H1 (cell line): Measurements from ENCODE around the gene HDAC2. TPM values are rescaled to one million over a fixed set of nuclear protein-coding genes. Genes with fewer than 3 reads are reported as not detected.
A peak's percentile ranks its signal among the peaks of the same experiment; 100 is the strongest.

Source experiments
- BACH1 ChIP-seq: IDR thresholded peaks from 2 replicates; pipeline ENCODE4 v1.6.1; 2012; ENCODE audit warnings: low read length, improper control_type of control experiment
- BCL11A ChIP-seq, 2 experiments: IDR thresholded peaks; one replicate each; pipeline ENCODE4 v1.6.1; 2011; ENCODE audit warnings: low read depth in 2 of 2, low read length in 2 of 2, mild to moderate bottlenecking in 2 of 2
- EZH2 ChIP-seq: fragments of 200-600 bp; sonication (generic); IDR thresholded peaks from 2 replicates; pipeline ENCODE4 v1.7.1; 2012; ENCODE audit warnings: low read depth, mild to moderate bottlenecking, moderate library complexity, low read length, inconsistent platforms; ENCODE audit not compliant: severe bottlenecking
- JUND ChIP-seq: IDR thresholded peaks from 2 replicates; pipeline ENCODE4 v1.6.1; 2011; ENCODE audit warnings: mild to moderate bottlenecking, improper control_type of control experiment, low read length
- PHF8 ChIP-seq: fragments of 200-600 bp; sonication (generic); conservative IDR thresholded peaks from 2 replicates; pipeline ENCODE4 v1.7.1; 2012; ENCODE audit warnings: low read depth, mild to moderate bottlenecking, inconsistent platforms, low read length, moderate library complexity
- POLR2A ChIP-seq, 2 experiments: IDR thresholded peaks; 1 replicate in 1 of 2; 2 replicates in 1 of 2; pipeline ENCODE4 v1.6.1; 2011; ENCODE audit warnings: low read depth in 2 of 2, low read length in 2 of 2, mild to moderate bottlenecking in 2 of 2; ENCODE audit errors: control extremely low read depth in 1 of 2
- RXRA ChIP-seq: IDR thresholded peaks from 2 replicates; pipeline ENCODE4 v1.6.1; 2011; ENCODE audit warnings: low read depth, mild to moderate bottlenecking, low read length, moderate library complexity; ENCODE audit not compliant: insufficient read depth
- TBP ChIP-seq: IDR thresholded peaks from 2 replicates; pipeline ENCODE4 v1.6.1; 2011; ENCODE audit warnings: low read depth, low read length, improper control_type of control experiment
- polyA plus RNA-seq, 7 experiments: library from polyadenylated mRNA; depleted of rRNA in 3 of 7; stranded (reverse) in 5 of 7; unstranded in 2 of 7; fragments of >200 nt in 5 of 7; fragments of 200-250 nt in 2 of 7; gene quantifications; 1 replicate in 5 of 7; 2 replicates in 1 of 7; 4 replicates in 1 of 7; pipeline versions ENCODE4 v1.2.1 to v1.2.3, GENCODE V29; 2011 to 2013; ENCODE audit warnings: missing spikeins in 2 of 7, mixed read lengths in 2 of 7
- total RNA-seq: library from RNA; stranded (reverse); fragmentation: NEBNext Ultra II Directional; extraction: Animal tissue kit (Norgen Biotek cat#: 25700); gene quantifications from 2 replicates; pipeline ENCODE4 v1.2.1, GENCODE V29; 2021

Gene HDAC2
- total and polyA plus RNA-seq, 2 of the 8 experiments (the other 6 are each of a cell fraction or from before 2014, with no cell fraction given) = 323 to 374 TPM

DNA sequence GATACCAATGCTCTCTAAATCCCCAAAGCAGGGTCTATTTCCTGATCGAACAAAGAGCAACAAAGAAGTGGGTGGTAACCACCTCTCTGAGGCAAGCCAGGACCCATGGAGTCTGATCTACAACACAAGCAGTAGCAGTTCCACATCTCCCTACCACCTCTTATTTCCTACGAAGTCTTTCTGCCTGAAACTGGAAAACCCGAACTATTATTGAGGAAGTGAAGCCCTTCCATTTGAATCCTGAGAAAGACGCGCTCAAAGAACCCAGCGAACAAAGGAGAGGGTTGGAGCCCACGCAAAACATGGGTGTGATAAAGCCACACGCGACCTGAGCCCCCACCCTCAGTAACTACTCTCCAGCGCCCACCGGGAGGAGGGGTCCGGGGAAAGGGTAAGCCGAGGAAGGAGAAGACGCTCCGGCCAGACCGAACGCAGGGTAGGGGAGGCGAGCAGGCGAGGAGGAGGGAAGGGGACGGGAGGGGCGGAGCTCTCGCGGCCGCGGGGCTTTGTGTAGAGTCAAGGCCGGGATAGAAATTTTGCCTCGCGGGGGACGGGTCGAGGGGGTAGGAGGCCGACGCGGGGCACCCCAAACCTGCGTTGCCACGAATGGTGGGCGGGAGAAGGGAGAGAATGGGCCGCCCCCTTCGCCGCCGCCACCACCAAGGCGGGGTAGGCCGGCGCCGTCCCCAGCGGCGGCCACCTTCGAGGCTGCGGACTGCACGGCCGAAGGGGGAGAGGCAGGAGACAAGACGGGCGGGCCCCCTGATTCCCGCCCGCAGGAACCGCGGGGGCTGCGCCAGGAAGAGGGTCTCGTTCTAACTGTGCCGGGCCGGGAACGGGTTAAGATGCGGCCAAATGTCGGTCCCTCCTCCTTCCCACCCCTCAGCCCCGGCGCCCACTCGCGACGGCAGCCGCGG, 802 bp downstream of the HDAC2 start (continued):
- peak in 1 of 2 experiments; percentile 48; a peak in 2 of 3 replicates for TF ChIP-seq POLR2A (IDR thresholded peaks at IDR 0.05; ENCODE audit: control extremely low read depth in 1 of 2, low read depth in 2 of 2, low read length in 2 of 2)
- peak; percentile 43 for TF ChIP-seq PHF8
- no peak for TF ChIP-seq BCL11A (IDR thresholded peaks at IDR 0.05; ENCODE audit: low read depth in 2 of 2, low read length in 2 of 2)
- 0 out of 2 replicates have a peak, but pooled peaks have one; percentile 11 for TF ChIP-seq BACH1
- no peak for TF ChIP-seq JUND
- TF ChIP-seq RXRA = no peak
- no peak for TF ChIP-seq EZH2
- TF ChIP-seq TBP = peak; percentile 30; the same call in 1 of the 2 replicates
